ENCODE results near the gene ATP6V0D1.
"Not testable (repeated sequence)": the region's sequence is repeated elsewhere in the genome, so short reads cannot be mapped to it uniquely, and the experiment has no call there.

ATP6V0D1 gene

GRCh38 chr16:67490335-67491096, 9.6 kb upstream of the ATP6V0D1 start:
- H3K4me3 ChIP-seq (ENCODE audit: low read length), result no peak overlapping the region
- no peaks in the 10 kb centered on the region for H3K36me3 ChIP-seq (replicated peaks; ENCODE audit: insufficient read depth, low read length)
- H3K4me1 ChIP-seq (ENCODE audit: low read length), result peaks cover 15% of the 10 kb centered on the region
- H3K79me2 ChIP-seq (ENCODE audit: low read length), result no peaks in the 10 kb centered on the region
- H3K9me2 ChIP-seq (replicated peaks; ENCODE audit: insufficient read depth, low read length), result no peaks in the 10 kb centered on the region
- H3F3A ChIP-seq (ENCODE audit: insufficient read depth, low read length), result peaks cover 18% of the 10 kb centered on the region
- no peak overlapping the region for H3K9ac ChIP-seq (ENCODE audit: low read length)
- H3K27me3 ChIP-seq (replicated peaks; ENCODE audit: insufficient read depth, low read length), result no peaks in the 10 kb centered on the region
- H2AFZ ChIP-seq (ENCODE audit: low read length), result no peak overlapping the region
- H3K9me3 ChIP-seq (replicated peaks; ENCODE audit: insufficient read depth, low read length), result no peaks in the 10 kb centered on the region
- no peak for DNase-seq
- H3K4me2 ChIP-seq (ENCODE audit: low read depth, low read length), result no peak overlapping the region
- no peaks in the 10 kb centered on the region for H4K20me1 ChIP-seq (ENCODE audit: insufficient read depth, low read length)
- TF ChIP-seq EZH2 (optimal IDR thresholded peaks at IDR 0.05; ENCODE audit: low read depth, low read length), result no peak
- TF ChIP-seq EZH2phosphoT487 (IDR thresholded peaks at IDR 0.05; ENCODE audit: low read length), result no peak
- TF ChIP-seq CTCF (IDR thresholded peaks at IDR 0.05; ENCODE audit: low read length), result no peak
- no peak overlapping the region for H3K27ac ChIP-seq (ENCODE audit: low read length)

GRCh38 chr16:67489401-67490083, 8.6 kb upstream of the ATP6V0D1 start:
- DNase-seq, result no peak
- Histone ChIP-seq H3K9me2 (replicated peaks; ENCODE audit: insufficient read depth, low read length) (no peaks in the 10 kb centered on the region), H4K20me1 (ENCODE audit: insufficient read depth, low read length) (no peaks in the 10 kb centered on the region), H3K9ac (ENCODE audit: low read length) (peak overlapping the region; percentile 6; the same call in 1 of the 2 replicates), H3K4me1 (ENCODE audit: low read length) (peaks cover 15% of the 10 kb centered on the region), H3F3A (ENCODE audit: insufficient read depth, low read length) (peaks cover 18% of the 10 kb centered on the region), H3K4me2 (ENCODE audit: low read depth, low read length) (peak overlapping the region; percentile 56; the same call in 1 of the 2 replicates), H3K27me3 (replicated peaks; ENCODE audit: insufficient read depth, low read length) (no peaks in the 10 kb centered on the region), H3K79me2 (ENCODE audit: low read length) (no peaks in the 10 kb centered on the region), H3K27ac (ENCODE audit: low read length) (peak overlapping the region; percentile 59; the same call in 1 of the 2 replicates), H3K9me3 (replicated peaks; ENCODE audit: insufficient read depth, low read length) (no peaks in the 10 kb centered on the region), H3K4me3 (ENCODE audit: low read length) (no peak overlapping the region), H3K36me3 (replicated peaks; ENCODE audit: insufficient read depth, low read length) (no peaks in the 10 kb centered on the region), H2AFZ (ENCODE audit: low read length) (no peak overlapping the region)
- TF ChIP-seq CTCF (IDR thresholded peaks at IDR 0.05; ENCODE audit: low read length), result no peak
- no peak for TF ChIP-seq EZH2phosphoT487 (IDR thresholded peaks at IDR 0.05; ENCODE audit: low read length)
- TF ChIP-seq EZH2 (optimal IDR thresholded peaks at IDR 0.05; ENCODE audit: low read depth, low read length), result no peak

- Histone ChIP-seq H3K79me2 (ENCODE audit: low read length) (peaks cover 13% of the 10 kb centered on the region), H3F3A (ENCODE audit: insufficient read depth, low read length) (peaks cover 18% of the 10 kb centered on the region), H3K4me1 (ENCODE audit: low read length) (peaks cover 15% of the 10 kb centered on the region)
- H3K9me2 ChIP-seq (replicated peaks; ENCODE audit: insufficient read depth, low read length); H3K4me3 ChIP-seq (ENCODE audit: low read length); H3K9ac ChIP-seq (ENCODE audit: low read length); H3K36me3 ChIP-seq (replicated peaks; ENCODE audit: insufficient read depth, low read length); H3K9me3 ChIP-seq (replicated peaks; ENCODE audit: insufficient read depth, low read length); H3K4me2 ChIP-seq (ENCODE audit: low read depth, low read length); DNase-seq; H3K27me3 ChIP-seq (replicated peaks; ENCODE audit: insufficient read depth, low read length); H3K27ac ChIP-seq (ENCODE audit: low read length); H4K20me1 ChIP-seq (ENCODE audit: insufficient read depth, low read length); H2AFZ ChIP-seq (ENCODE audit: low read length): not testable (repeated sequence)
Measured at GRCh38 chr16:67487561-67487960, 6.6 kb upstream of the ATP6V0D1 start.

- Histone ChIP-seq H3K4me1 (ENCODE audit: low read length) (peaks cover 15% of the 10 kb centered on the region), H3K4me3 (ENCODE audit: low read length) (no peak overlapping the region), H3K79me2 (ENCODE audit: low read length) (peaks cover 21% of the 10 kb centered on the region), H3K36me3 (replicated peaks; ENCODE audit: insufficient read depth, low read length) (no peaks in the 10 kb centered on the region), H3K4me2 (ENCODE audit: low read depth, low read length) (no peak overlapping the region), H3F3A (ENCODE audit: insufficient read depth, low read length) (peaks cover 18% of the 10 kb centered on the region), H3K9me3 (replicated peaks; ENCODE audit: insufficient read depth, low read length) (no peaks in the 10 kb centered on the region), H3K27me3 (replicated peaks; ENCODE audit: insufficient read depth, low read length) (no peaks in the 10 kb centered on the region), H3K27ac (ENCODE audit: low read length) (no peak overlapping the region), H2AFZ (ENCODE audit: low read length) (no peak overlapping the region), H4K20me1 (ENCODE audit: insufficient read depth, low read length) (no peaks in the 10 kb centered on the region), H3K9me2 (replicated peaks; ENCODE audit: insufficient read depth, low read length) (no peaks in the 10 kb centered on the region), H3K9ac (ENCODE audit: low read length) (no peak overlapping the region)
- TF ChIP-seq CTCF (IDR thresholded peaks at IDR 0.05; ENCODE audit: low read length) (no peak), EZH2 (optimal IDR thresholded peaks at IDR 0.05; ENCODE audit: low read depth, low read length) (no peak), EZH2phosphoT487 (IDR thresholded peaks at IDR 0.05; ENCODE audit: low read length) (no peak)
- DNase-seq, result no peak
Measured at GRCh38 chr16:67486805-67487204, 5.8 kb upstream of the ATP6V0D1 start.
